Activated CD4-positive, alpha-beta T cell treated with anti-CD3 and anti-CD28 coated beads for 24 hours (primary cell): Measurements from ENCODE around the gene SOBP.

Experiments used
- DNase-seq, 2 donors: peaks; one replicate each; pipeline ENCODE4 v3.0.0-alpha.2; 2020; ENCODE audit warnings: low read depth in 2 of 2

Gene SOBP

GRCh38 chr6:107657373-107657754 lies 167.4 kb downstream of the SOBP start:
- DNase-seq: no peak

GRCh38 chr6:107657755-107658461 lies 168.0 kb downstream of the SOBP start:
- DNase-seq: peak; percentile 11 to 31

GRCh38 chr6:107658920-107659865 lies 169.3 kb downstream of the SOBP start:
- DNase-seq: no peak

GRCh38 chr6:107660839-107661238 lies 170.9 kb downstream of the SOBP start:
- no peak for DNase-seq

- no peak for DNase-seq
Observed at GRCh38 chr6:107661291-107661690, 171.4 kb downstream of the SOBP start.

GRCh38 chr6:107662333-107662732 lies 172.4 kb downstream of the SOBP start:
- no peak for DNase-seq

GRCh38 chr6:107663308-107663707 lies 173.4 kb downstream of the SOBP start:
- no peak for DNase-seq

GRCh38 chr6:107665382-107665781 lies 175.5 kb downstream of the SOBP start:
- no peak for DNase-seq

- DNase-seq: no peak
Observed at GRCh38 chr6:107666084-107666980, 176.4 kb downstream of the SOBP start.

- no peak for DNase-seq
Observed at GRCh38 chr6:107666981-107667601, 177.2 kb downstream of the SOBP start.

GRCh38 chr6:107667790-107668189 lies 177.9 kb downstream of the SOBP start:
- no peak for DNase-seq

- DNase-seq: peak in 1 of 2 donors; percentile 6
Observed at GRCh38 chr6:107668743-107669474, 179.0 kb downstream of the SOBP start.

GRCh38 chr6:107670792-107671199 lies 180.9 kb downstream of the SOBP start:
- no peak for DNase-seq

- no peak for DNase-seq
Observed at GRCh38 chr6:107673076-107673494, 183.2 kb downstream of the SOBP start.

GRCh38 chr6:107674995-107675738 lies 185.2 kb downstream of the SOBP start:
- peak; percentile 82 to 88 for DNase-seq

GRCh38 chr6:107676042-107676441 lies 186.1 kb downstream of the SOBP start:
- no peak for DNase-seq

GRCh38 chr6:107677399-107677798 lies 187.5 kb downstream of the SOBP start:
- no peak for DNase-seq

GRCh38 chr6:107679457-107679856 lies 189.5 kb downstream of the SOBP start:
- no peak for DNase-seq

- no peak for DNase-seq
Observed at GRCh38 chr6:107682721-107683120, 192.8 kb downstream of the SOBP start.

- DNase-seq: no peak
Observed at GRCh38 chr6:107683183-107683582, 193.3 kb downstream of the SOBP start.
